ENCODE results near the gene PTPRG.

DNA sequence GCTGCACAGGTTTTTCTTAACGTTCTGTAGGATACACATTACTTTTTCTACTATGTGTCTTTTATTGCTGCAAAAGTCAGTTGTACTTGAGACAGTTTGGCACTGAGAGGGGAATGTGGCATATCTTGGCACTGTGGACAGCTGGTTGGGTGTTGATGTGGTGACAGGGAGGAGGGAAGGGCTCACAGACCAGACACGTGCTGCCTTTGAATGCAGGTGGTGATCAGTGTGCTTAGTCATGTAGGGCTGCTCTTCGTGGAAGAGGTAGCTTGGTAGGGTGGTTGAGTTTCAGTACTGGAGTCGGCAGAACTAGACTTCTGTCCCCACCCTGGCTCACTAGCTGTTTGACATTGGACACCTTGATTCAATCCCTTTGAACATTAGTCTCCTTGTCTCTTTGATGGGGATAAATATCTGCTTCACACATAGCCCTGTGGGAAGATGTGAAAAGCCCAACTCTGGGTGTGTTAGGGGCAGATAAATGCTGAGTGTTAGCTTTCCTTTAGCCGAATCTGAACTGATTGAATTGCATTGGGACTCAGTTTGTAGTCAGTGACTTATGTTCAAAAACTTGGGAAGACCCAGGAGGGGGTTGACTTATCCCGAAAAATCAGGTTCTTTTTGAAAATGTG is 108.4 kb downstream of the PTPRG start:
- TF ChIP-seq, protein P1, sequence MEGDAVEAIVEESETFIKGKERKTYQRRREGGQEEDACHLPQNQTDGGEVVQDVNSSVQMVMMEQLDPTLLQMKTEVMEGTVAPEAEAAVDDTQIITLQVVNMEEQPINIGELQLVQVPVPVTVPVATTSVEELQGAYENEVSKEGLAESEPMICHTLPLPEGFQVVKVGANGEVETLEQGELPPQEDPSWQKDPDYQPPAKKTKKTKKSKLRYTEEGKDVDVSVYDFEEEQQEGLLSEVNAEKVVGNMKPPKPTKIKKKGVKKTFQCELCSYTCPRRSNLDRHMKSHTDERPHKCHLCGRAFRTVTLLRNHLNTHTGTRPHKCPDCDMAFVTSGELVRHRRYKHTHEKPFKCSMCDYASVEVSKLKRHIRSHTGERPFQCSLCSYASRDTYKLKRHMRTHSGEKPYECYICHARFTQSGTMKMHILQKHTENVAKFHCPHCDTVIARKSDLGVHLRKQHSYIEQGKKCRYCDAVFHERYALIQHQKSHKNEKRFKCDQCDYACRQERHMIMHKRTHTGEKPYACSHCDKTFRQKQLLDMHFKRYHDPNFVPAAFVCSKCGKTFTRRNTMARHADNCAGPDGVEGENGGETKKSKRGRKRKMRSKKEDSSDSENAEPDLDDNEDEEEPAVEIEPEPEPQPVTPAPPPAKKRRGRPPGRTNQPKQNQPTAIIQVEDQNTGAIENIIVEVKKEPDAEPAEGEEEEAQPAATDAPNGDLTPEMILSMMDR (IDR thresholded peaks at IDR 0.05; ENCODE audit: low read depth, low read length, poor library complexity, severe bottlenecking) = no peak
- TF ChIP-seq EZH2phosphoT487 (IDR thresholded peaks at IDR 0.05; ENCODE audit: borderline replicate concordance, low read length) = no peak

All from DOHH2 (cell line).